A549 (cell line): ENCODE measurements around the gene OR51D1. TPM values are rescaled to one million over a fixed set of nuclear protein-coding genes. Genes with fewer than 3 reads are reported as not detected.

Experiments used
- ATAC-seq, 2 experiments: fragments of 200-7000 bp in 1 of 2; fragments of >200 bp in 1 of 2; cut with Nextera tagmentation in 1 of 2; cut with Tn5 transposase in 1 of 2; 3 replicates each; pipeline versions ENCODE4 v1.8.0 to v1.9.1; 2018 to 2020; ENCODE audit warnings: mild to moderate bottlenecking in 1 of 2, moderate library complexity in 1 of 2
- CTCF ChIA-PET: fragments of 300-600 bp; sonication (Branson Sonifier 250); formaldehyde crosslinking; extraction: SDS; loops from one replicate; lab custom pipeline; 2021; ENCODE audit warnings: antibody characterized with exemption, inconsistent platforms; lab: Yijun Ruan, JAX
- POLR2A ChIA-PET: fragments of 350-600 bp; formaldehyde crosslinking; extraction: SDS; loops from one replicate; lab custom pipeline; 2021; ENCODE audit warnings: antibody characterized with exemption, inconsistent platforms; lab: Yijun Ruan, JAX
- DNase-seq, 2 experiments: peaks; one replicate each; pipeline versions ENCODE4 v3.0.0 to v3.0.0-alpha.2; 2011 to 2016; ENCODE audit warnings: low read depth in 1 of 2, low spot score in 1 of 2
- FAIRE-seq: peaks from 2 replicates; lab custom pipeline; 2011; peaks lifted over from hg19 to GRCh38; lab: Jason Lieb, UNC
- H3K27ac ChIP-seq, 2 experiments: fragments of >200 bp; sonication (Bioruptor Twin); formaldehyde crosslinking; 3 replicates each; pipeline ENCODE4 v1.5.1; 2016 to 2017
- H3K4me1 ChIP-seq: fragments of >200 bp; sonication (Bioruptor Twin); formaldehyde crosslinking; 3 replicates; pipeline ENCODE4 v1.6.1; 2016
- H3K4me2 ChIP-seq: fragments of >200 bp; sonication (Bioruptor Twin); formaldehyde crosslinking; 3 replicates; pipeline ENCODE4 v1.6.1; 2016
- H3K4me3 ChIP-seq: fragments of >200 bp; sonication (Bioruptor Twin); formaldehyde crosslinking; 3 replicates; pipeline ENCODE4 v1.5.1; 2016
- H3K9me3 ChIP-seq: fragments of >200 bp; sonication (Bioruptor Twin); formaldehyde crosslinking; 3 replicates; pipeline ENCODE4 v1.6.1; 2016
- CBX8 ChIP-seq: fragments of 200-600 bp; sonication (generic); IDR thresholded peaks from 2 replicates; pipeline ENCODE4 v1.6.1; 2016
- CEBPB ChIP-seq, 2 experiments: fragments of >200 bp in 1 of 2; sonication (Bioruptor Twin) in 1 of 2; formaldehyde crosslinking in 1 of 2; IDR thresholded peaks; 2 replicates each; pipeline ENCODE4 v1.6.1; 2012 to 2016
- CHD2 ChIP-seq: fragments of 150-350 bp; IDR thresholded peaks from 2 replicates; pipeline ENCODE4 v1.6.1; 2014; ENCODE audit warnings: low read length; ENCODE audit not compliant: partially characterized antibody
- EHF ChIP-seq: fragments of 250-450 bp; sonication (Bioruptor Pico); IDR thresholded peaks from 2 replicates; pipeline ENCODE4 v1.5.0; 2020; ENCODE audit warnings: mild to moderate bottlenecking
- EHMT2 ChIP-seq: fragments of 200-600 bp; sonication (generic); IDR thresholded peaks from 2 replicates; pipeline ENCODE4 v1.6.1; 2016; ENCODE audit warnings: antibody characterized with exemption, low read depth, mild to moderate bottlenecking, moderate library complexity
- ELK1 ChIP-seq: fragments of 150-350 bp; IDR thresholded peaks from 2 replicates; pipeline ENCODE4 v1.6.1; 2014; ENCODE audit warnings: low read depth, mild to moderate bottlenecking, low read length
- FOSL2 ChIP-seq, 2 experiments: fragments of 450-650 bp in 1 of 2; fragments of >200 bp in 1 of 2; sonication (Bioruptor Twin) in 1 of 2; formaldehyde crosslinking; IDR thresholded peaks; 2 replicates each; pipeline versions ENCODE4 v1.5.0 to v1.6.1; 2016 to 2020; ENCODE audit warnings: mild to moderate bottlenecking in 1 of 2, moderate library complexity in 1 of 2
- HEYL ChIP-seq: fragments of 250-450 bp; sonication (Bioruptor Pico); IDR thresholded peaks from 2 replicates; pipeline ENCODE4 v1.8.0; 2021; ENCODE audit warnings: mild to moderate bottlenecking, moderate library complexity
- HMGXB4 ChIP-seq: fragments of 250-450 bp; sonication (Bioruptor Pico); IDR thresholded peaks from 2 replicates; pipeline ENCODE4 v1.5.0; 2021; ENCODE audit warnings: mild to moderate bottlenecking, moderate library complexity, borderline replicate concordance
- HOXA7 ChIP-seq: fragments of 250-450 bp; sonication (Bioruptor Pico); IDR thresholded peaks from 2 replicates; pipeline ENCODE4 v1.5.0; 2020; ENCODE audit warnings: mild to moderate bottlenecking, moderate library complexity
- KDM5A ChIP-seq: fragments of 200-600 bp; sonication (generic); IDR thresholded peaks from 2 replicates; pipeline ENCODE4 v1.6.1; 2016; ENCODE audit warnings: antibody characterized with exemption, mild to moderate bottlenecking
- MAFK ChIP-seq: fragments of 450-650 bp; IDR thresholded peaks from 2 replicates; pipeline ENCODE4 v1.6.1; 2014; ENCODE audit not compliant: partially characterized antibody
- PBX3 ChIP-seq: IDR thresholded peaks from 2 replicates; pipeline ENCODE4 v1.6.1; 2012
- PHF8 ChIP-seq: fragments of 200-600 bp; sonication (generic); IDR thresholded peaks from 2 replicates; pipeline ENCODE4 v1.6.1; 2016; ENCODE audit warnings: low read depth, mild to moderate bottlenecking, antibody characterized with exemption, moderate library complexity, borderline replicate concordance
- POLR2A ChIP-seq: IDR thresholded peaks from 2 replicates; pipeline ENCODE4 v1.6.1; 2012; ENCODE audit warnings: mild to moderate bottlenecking, low read length
- POLR2AphosphoS2 ChIP-seq: conservative IDR thresholded peaks from 2 replicates; pipeline ENCODE4 v1.6.1; 2012; ENCODE audit warnings: low read length, improper control_type of control experiment, inconsistent platforms
- RAD21 ChIP-seq, 2 experiments: fragments of >200 bp in 1 of 2; sonication (Bioruptor Twin) in 1 of 2; formaldehyde crosslinking in 1 of 2; IDR thresholded peaks in 1 of 2; conservative IDR thresholded peaks in 1 of 2; 2 replicates in 1 of 2; 3 replicates in 1 of 2; pipeline ENCODE4 v1.6.1; 2012 to 2018; ENCODE audit warnings: inconsistent platforms in 1 of 2
- RARB ChIP-seq: fragments of 250-450 bp; sonication (Bioruptor Pico); IDR thresholded peaks from 2 replicates; pipeline ENCODE4 v1.8.0; 2021; ENCODE audit warnings: mild to moderate bottlenecking, moderate library complexity
- RCOR1 ChIP-seq: fragments of 150-350 bp; IDR thresholded peaks from 2 replicates; pipeline ENCODE4 v1.6.1; 2014; ENCODE audit warnings: antibody characterized with exemption, low read length, low read depth
- REST ChIP-seq: fragments of 200-600 bp; sonication (generic); IDR thresholded peaks from 2 replicates; pipeline ENCODE4 v1.6.1; 2016; ENCODE audit warnings: antibody characterized with exemption, mild to moderate bottlenecking, moderate library complexity
- RFX5 ChIP-seq: fragments of 450-650 bp; IDR thresholded peaks from 2 replicates; pipeline ENCODE4 v1.7.1; 2014; ENCODE audit warnings: antibody characterized with exemption, mild to moderate bottlenecking, moderate library complexity
- SREBF2 ChIP-seq: fragments of 450-650 bp; IDR thresholded peaks from 2 replicates; pipeline ENCODE4 v1.6.1; 2014; ENCODE audit warnings: mild to moderate bottlenecking, moderate library complexity
- ZC3H11A ChIP-seq: fragments of 450-650 bp; IDR thresholded peaks from 2 replicates; pipeline ENCODE4 v1.6.1; 2014; ENCODE audit warnings: antibody characterized with exemption, mild to moderate bottlenecking
- WGBS: methylation state at CpG from one replicate; pipeline ENCODE4 v1.1.6; 2017; ENCODE audit errors: missing lambda C conversion rate; 5-methylcytosine and 5-hydroxymethylcytosine counted together
- polyA plus RNA-seq, 4 experiments: library from polyadenylated mRNA; depleted of rRNA in 3 of 4; stranded (reverse); fragments of >200 nt; fragmentation: RNase III in 1 of 4; extraction: RNeasy Plus Mini Kit Qiagen cat#74134 plus additional on column Dnase treatment in 1 of 4; gene quantifications; 2 replicates in 3 of 4; 3 replicates in 1 of 4; pipeline ENCODE4 v1.2.3, GENCODE V29; 2011 to 2017

Gene OR51D1
- polyA plus RNA-seq, 2 of the 4 experiments (the other 2 are of a cell fraction), result not detected

- H3K4me3 ChIP-seq, result no peak overlapping the region
- no peak for FAIRE-seq
- TF ChIP-seq PHF8, result no peak
- no peak for TF ChIP-seq HEYL (CRISPR knock-in tag)
- no peak for TF ChIP-seq RARB (CRISPR knock-in tag)
- no peak for TF ChIP-seq REST
Measured at GRCh38 chr11:4610258-4610935, 26.9 kb upstream of the OR51D1 start.

GRCh38 chr11:4611986-4612385 lies 25.3 kb upstream of the OR51D1 start:
- peaks cover 8% of the 10 kb centered on the region for H3K4me1 ChIP-seq
- ATAC-seq, result no peak
- H3K4me3 ChIP-seq, result no peak overlapping the region
- TF ChIP-seq RAD21 (conservative IDR thresholded peaks at IDR 0.05 in 1 of 2, IDR thresholded peaks at IDR 0.05 in 1 of 2), result no peak
- 44% methylated on average over 2 of the region's 2 CpGs for WGBS
- ChIA-PET CTCF (interaction anchor here (1.0 to 2.6 kb wide), 3 partner anchors 10 to 25 kb away, joined by 3 to 9 read pairs (median 3); partner anchors contain the start of gene OR51D1), POLR2A (no interaction called here)
- H3K9me3 ChIP-seq, result no peaks in the 10 kb centered on the region
- no peak for DNase-seq
- H3K4me2 ChIP-seq, result no peak overlapping the region
- FAIRE-seq, result no peak
- H3K27ac ChIP-seq, result no peak overlapping the region

More at GRCh38 chr11:4610258-4610935, 26.9 kb upstream of the OR51D1 start:
- H3K9me3 ChIP-seq, result no peaks in the 10 kb centered on the region
- no peak for ATAC-seq
- no peak for DNase-seq
- WGBS, result 31% methylated on average over 3 of the region's 3 CpGs
- CTCF ChIA-PET, result no interaction called here
- peaks cover 14% of the 10 kb centered on the region for H3K4me1 ChIP-seq
- peak overlapping the region; percentile 48 for H3K4me2 ChIP-seq
- H3K27ac ChIP-seq, result no peak overlapping the region
- POLR2A ChIA-PET, result no interaction called here

GRCh38 chr11:4615856-4616444 lies 21.3 kb upstream of the OR51D1 start:
- ChIA-PET POLR2A (no interaction called here), CTCF (interaction anchor here (2.1 kb wide), 1 partner anchor 21 kb away, joined by 7 read pairs; the partner anchor contains the start of gene OR51D1)
- no peak for ATAC-seq
- H3K9me3 ChIP-seq, result no peaks in the 10 kb centered on the region
- no peak overlapping the region for H3K4me2 ChIP-seq
- no peak for DNase-seq
- no peak overlapping the region for H3K27ac ChIP-seq
- TF ChIP-seq EHF (CRISPR knock-in tag) (no peak), CHD2 (no peak), CBX8 (no peak), RFX5 (no peak), POLR2A (no peak), RCOR1 (no peak), SREBF2 (no peak), RAD21 (conservative IDR thresholded peaks at IDR 0.05 in 1 of 2, IDR thresholded peaks at IDR 0.05 in 1 of 2) (no peak), HMGXB4 (CRISPR knock-in tag) (no peak), POLR2AphosphoS2 (no peak), ELK1 (no peak), MAFK (no peak), PBX3 (no peak), HOXA7 (CRISPR knock-in tag) (no peak), ZC3H11A (no peak), FOSL2 (IDR thresholded peaks at IDR 0.05) (no peak), FOSL2 (CRISPR knock-in tag; IDR thresholded peaks at IDR 0.05) (no peak), EHMT2 (no peak), KDM5A (no peak), CEBPB (IDR thresholded peaks at IDR 0.05) (no peak)
- H3K4me1 ChIP-seq, result no peaks in the 10 kb centered on the region
- no peak for FAIRE-seq
- H3K4me3 ChIP-seq, result no peak overlapping the region
